GM21737 (cell line): ENCODE measurements around the gene KIF21B.

Source experiments
- ATAC-seq: cut with Tn5 transposase; IDR thresholded peaks from one replicate; pipeline ENCODE4 v1.9.1; 2021; ENCODE audit warnings: mild to moderate bottlenecking, moderate library complexity; ENCODE audit not compliant: unreplicated experiment

The KIF21B gene

DNA sequence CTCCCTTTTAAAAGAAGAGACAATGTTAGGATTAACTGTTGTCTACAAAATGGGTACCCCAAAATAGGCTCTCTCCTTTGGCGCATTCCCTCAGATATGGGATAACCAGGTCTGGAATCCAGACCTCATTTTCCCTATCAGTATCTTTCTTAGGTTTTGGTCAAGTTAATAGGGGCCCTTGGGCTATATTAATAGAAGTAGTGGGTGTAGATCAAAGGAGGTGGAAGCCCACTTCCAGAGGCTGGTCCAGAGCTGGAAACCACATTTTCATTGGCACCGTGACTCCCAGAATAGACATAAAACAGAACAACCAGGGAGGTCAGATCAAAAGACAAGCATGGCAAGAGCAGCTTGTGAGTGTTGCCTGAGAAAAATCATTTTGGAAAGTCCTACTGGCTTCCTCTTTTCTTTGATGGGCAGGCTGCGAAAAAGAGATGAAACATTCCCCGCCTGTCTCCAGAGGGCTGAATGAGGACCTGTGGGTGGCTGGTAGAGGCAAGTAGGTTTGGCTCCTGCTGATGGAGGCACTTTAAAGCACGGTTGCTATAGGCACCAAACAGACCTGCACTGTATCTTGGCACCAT, 25.8 kb upstream of the KIF21B start:
- no peak for ATAC-seq

DNA sequence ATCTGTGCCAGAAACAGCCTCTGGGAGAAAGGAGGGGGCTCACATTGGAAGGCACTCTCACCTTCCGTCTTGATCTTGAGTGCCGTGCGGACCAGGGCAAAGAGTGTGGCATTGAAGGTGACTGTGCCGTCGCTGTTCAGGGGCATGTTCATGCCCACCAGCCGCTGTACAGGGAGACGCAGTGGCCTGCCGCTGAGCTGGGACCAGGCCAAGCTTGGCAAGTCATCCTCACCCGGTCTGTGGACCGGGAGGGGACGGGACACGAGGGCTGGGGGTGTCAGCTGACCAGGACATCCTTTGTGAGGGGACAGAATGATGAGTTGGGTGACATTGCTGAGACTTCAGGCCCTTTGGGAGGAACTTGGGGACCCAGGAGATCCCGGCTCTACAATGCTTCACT, 25.0 kb upstream of the KIF21B start:
- ATAC-seq = no peak

DNA sequence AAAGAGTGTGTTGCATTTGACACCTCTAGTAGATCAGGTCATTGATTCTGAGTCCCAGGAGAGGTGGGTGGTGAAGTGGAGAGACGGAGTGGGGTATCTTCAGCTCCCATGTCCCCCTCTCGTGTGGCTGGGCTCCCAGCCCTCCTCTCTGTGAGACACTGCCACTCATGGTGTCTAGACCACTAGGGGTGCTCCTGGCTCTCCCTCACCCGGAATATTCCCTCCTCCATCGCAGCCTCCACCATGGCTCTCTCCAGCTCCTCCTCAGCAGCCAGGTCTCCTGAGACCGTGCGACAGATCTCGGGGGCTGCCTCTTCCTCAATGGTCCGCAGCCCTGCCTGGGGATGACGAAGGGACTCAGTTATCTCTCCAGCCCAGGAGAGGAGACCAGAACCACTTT, 20.6 kb upstream of the KIF21B start:
- ATAC-seq = no peak

DNA sequence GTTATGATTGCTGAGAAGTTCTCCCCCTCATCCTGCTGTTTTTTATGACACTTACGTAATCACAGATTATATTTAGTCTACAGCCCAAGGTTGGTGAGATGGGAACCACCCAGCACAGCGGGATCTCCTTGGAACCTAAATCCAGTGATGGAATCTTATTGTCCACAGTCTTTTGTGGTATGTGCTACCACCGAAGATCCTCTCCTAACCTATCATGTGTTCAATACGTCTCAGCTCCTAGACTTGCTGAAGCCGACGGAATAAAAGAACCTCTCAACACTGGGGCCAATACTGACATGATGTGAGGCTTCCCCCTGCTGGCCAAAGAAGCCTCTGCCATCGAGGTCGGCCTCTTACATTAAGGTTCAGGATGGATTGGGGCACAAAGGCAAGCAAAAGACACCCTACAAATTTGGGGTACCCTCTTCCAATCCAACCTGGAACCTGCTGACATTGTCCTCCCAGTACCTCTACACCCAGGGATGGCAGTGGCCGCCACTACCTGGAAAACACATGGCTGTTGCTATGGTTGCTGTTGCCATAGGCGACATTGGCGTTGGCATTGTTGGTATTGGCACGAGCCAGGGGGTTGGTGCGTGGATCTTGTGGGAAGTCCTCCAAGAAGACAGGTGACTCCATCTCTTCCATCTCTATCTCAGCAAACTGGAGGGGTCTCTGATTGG, 19.4 kb upstream of the KIF21B start:
- ATAC-seq = no peak

DNA sequence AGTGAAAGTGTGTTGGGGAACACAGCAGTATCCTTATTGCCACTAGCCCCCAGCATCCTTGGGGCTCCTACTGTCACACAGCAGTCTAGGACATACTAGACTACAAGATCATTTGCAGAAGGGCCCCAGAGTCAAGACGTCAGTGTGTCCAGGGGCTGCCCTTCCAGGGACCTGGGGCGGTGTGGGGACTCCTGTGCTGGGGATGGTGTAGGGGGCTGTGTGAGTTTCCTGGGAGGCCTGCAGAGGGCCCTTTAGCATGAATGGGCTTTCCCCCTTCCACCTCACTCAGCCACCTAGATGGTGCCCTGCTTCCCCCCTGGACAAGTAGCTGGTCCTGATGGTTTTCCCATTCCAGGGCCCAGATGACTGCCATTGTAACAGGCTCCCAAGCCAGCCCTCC, 17.5 kb upstream of the KIF21B start:
- ATAC-seq = no peak

DNA sequence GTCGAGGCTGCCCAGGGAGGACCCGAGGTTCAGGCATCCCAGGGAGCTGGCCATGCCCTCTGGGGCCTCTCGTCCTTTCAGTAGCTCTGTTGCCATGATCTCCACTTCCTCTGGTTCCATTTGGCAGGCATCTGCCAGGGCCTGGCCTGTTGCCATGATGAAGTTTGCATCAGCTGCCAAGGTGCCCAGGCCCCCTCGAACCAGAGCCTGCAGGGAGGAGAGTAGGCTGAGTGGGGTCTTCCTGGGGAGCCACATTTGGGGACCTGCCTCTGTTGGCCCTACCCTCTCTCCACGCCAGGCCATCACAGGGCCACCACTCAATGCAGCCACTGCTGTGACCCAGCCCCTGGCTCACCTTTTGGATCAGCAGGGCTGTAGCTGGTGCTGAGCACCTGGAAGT, 16.4 kb upstream of the KIF21B start:
- no peak for ATAC-seq

DNA sequence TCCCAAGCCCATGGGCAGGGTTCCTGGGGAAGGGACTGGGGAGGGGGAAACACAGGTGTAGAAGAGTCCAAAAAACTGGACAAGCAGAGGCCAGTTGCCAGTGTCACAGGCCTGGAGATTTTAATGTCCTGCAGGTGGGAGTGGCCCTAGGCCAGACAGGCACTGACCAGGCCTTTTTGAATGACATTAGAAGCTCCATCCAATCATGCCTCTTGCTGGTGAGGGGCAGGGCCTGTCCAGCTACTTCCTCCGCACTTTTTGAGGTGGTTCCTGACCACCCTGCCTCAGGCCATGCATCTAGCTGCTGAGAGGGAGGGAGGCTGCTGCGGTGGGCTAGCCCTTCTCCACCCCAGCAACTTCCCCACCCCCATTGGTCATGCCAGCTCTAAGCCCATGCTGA, 15.9 kb upstream of the KIF21B start:
- ATAC-seq = no peak

DNA sequence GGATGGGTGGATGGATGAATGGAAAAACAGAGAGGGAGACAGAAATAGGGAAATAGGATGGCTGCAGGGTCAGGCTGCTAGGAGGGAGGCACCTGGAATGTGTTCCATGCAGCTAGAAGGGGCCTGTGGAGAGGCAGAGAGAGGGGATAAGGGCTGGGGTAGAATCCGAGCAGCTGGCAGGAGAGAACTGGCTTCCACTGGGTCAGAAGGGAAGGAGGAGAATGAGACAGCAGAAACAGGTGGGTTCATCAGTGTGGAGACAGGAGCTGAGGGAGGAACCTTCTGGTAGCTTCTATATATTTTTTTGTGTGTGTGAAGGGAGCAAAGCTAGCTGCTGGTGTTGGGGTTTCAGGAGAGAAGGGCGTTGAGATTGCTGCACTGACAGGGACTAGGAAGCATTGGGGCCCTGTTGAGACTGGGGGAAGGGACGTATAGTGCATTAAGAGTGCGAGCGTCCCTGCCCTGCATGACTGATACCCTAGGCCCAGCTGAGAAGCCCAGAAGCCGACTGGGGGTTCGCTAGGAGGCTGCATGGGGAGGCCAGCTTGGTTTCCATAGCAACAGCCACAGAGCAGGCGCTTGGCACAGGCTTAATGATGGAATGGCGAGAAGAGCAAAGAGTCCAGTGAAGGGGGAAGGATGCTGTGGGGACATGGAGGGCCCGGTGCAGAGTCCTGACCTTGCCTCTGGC, 14.8 kb upstream of the KIF21B start:
- ATAC-seq = no peak

DNA sequence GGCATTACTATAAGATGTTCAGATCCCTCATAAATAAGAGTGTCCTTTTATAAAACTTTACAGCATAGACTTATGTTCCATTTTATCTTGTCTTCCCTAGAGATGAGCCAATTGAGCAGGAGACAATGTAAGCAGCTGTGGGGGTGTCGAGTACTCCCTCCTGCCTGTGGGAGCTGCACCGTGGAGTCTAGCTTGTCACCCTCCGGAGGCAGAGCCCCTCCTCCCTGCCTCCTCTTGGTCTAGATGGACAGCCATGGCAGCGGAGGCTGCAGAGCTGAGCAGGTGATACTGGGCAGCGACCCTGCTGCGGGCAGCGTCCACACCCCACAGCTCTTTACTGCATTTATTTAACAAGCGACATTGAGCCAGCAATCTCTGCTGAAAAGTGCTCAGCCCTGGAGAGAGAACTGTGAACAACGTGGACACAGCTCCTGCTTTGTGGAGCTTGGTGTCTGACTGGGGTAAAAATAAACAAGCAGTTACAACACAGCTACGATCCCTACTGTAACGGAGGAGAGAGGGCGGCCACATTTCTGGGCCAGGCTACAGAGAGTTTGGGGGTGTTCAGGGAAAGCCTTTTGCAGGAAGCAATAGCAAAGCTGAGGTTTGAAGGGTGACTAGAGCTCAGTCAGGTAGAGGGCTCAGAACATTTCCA, 12.8 kb upstream of the KIF21B start:
- no peak for ATAC-seq

DNA sequence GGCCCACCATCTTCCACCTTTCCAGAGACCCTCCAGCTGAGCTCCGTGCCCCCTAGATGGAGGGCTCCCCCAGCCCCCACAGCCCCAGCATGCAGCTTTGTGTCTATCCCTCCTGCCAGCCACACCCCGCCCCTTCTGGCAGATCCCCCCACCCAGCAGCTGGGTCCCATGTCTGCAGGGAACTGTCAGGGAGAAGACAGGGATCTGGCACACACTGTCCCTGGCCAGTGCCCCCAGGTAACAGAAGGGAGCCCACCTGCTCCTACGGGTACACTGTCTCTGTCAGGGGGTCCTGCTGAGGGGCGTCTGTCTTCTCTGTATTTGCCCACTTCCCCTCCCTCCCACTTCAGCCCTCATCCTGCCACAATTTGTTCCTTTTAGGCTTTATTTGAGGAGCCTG, 11.2 kb upstream of the KIF21B start:
- no peak for ATAC-seq

DNA sequence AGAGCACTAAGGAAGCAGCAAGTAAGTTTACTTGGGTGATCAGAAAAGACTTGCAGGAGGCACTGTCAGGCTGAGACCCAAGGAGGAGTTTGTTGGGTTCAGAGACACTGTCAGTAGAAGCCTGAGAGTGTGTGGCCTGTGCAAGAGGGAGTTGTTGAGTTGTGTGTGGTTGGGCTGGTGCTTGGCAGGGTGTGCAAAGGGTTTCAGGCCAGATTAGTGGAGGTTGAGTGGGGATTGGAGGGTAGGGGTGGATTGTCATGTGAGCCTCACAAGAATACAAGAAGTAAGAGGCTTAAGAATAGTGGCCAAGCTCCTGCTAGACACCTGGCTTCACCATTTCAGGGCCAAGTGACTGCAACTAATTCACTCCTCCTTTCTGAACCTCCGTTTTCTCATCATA, 8.9 kb upstream of the KIF21B start:
- ATAC-seq = no peak

DNA sequence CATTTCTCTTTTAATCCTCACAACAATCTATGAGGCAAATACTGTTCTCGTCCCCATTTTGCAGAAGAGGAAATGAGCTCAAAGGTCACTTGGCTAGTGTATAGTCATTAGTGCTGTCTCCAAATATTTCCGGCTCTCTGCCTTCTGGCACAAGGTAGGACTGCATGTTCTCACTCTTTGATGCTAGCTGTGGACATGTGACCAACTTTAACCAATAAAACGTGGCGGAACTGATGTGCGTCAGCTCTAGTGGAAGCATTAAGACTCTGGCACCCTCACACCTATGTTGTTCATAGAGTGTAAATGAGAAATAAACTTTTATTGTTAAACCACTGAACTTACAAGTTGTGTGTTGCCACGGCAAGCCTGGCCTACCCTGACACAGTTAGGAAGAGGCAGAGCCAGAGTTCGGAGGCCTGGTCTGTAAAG, 5.0 kb upstream of the KIF21B start:
- ATAC-seq = no peak

DNA sequence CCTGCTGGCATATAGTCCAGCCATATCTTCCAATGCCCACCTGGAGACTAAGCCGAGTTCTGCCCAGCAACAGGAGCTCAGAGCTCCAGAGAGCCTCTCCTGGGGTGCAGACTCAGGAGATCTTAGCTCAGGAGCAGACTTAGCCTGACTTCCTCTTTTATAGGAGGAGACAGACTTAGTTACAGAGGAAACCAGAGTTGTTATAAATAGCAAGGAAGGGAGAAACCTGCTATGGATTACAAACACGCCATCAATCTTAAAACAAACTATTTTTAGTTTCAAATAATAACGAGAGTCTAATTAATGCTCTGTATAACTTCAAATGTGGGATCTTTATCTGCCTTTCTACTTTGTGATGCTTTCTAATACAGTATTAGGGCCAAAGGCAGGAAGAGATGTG, 3.3 kb upstream of the KIF21B start:
- no peak for ATAC-seq

DNA sequence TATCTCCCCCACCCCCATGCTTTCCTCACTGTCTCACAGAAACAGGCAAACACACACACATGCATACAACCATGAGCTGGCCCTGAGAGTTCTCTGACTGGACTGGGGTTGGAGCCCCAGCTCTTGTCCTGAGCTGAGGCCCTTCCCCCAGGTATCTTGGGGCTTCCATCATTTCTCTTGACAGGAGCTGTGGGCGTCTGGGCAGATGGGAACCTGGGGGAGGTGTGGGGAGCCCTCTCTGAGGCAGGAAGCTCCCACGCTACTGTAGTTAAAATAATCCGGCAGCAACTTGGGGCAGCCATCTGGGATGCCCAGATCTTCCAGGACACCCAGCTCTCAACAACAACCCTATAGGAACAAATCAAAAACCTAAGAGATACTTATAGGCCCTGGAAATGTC, 2.7 kb upstream of the KIF21B start:
- no peak for ATAC-seq

DNA sequence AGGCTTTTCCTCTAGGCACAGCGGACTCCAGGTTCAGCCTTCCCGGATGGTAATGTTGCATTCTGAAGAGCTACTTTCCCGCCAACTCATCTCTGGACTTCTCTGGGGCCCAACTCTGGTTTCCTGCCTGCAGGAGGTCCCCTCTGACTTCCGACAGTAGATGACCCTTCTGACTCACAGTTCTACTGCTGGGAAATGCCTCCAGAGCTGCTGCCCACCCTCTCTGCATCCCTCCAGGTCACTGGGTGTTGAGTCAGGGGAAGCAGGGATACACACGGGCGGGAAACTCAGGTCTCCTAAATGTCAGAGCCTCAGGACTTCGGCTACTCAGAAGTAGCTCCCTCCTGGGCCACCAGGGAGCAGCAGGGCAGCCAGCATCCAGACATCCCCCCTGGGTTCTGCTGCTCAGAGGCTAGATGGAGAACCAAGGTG, 2.1 kb upstream of the KIF21B start:
- ATAC-seq = no peak

DNA sequence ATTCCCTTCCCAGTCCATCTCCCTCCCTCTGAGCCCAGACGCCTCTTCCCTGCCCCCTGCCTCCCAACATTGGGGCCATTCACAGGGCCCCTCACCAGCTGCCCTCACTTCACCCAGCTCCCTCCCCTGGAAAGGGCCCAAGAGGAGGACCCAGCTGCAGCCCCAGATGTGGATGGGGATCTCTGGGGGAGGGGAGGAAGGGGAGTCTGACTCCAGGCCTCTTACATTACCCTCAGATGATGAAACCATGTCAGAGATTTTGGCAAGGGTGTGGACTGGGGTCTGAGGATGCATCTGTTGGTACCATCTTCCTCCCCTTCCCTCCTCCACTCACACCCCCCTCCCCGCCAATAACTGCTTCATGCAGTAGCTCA, 1.1 kb upstream of the KIF21B start:
- no peak for ATAC-seq

DNA sequence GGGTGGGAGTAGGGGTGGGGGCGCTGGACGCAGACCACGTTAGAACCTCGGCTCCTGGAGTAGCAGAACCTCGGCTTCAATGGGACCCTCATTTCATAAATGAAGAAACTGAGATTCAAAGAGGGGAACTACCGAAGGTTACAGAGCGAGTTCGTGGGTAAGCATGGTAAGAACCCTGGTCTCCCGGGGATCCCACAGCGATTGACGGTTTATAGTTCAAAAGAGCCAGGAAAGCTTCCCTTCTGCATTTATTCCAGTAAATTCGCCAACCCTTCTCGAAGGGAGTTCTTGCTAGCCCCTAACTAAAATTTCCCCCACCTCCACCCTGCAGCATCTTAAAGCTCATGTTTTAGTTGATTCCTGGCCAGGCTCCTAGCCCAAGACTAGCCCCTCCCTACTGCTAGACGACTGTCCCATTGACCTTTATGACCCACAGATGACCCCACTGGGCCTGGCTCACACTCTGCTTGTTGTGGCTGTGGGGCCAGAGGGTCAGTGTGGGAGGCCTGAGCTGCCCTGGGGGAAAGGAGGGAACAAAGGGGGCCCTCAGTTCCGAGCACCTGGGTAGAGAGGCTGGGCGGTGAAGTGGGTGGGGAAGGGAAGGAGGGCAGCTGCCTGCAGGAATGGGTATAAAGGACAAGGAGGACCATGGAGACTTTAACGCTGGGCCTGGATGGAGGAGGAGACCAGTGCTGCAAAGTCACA, 558 bp upstream of the KIF21B start:
- no peak for ATAC-seq

DNA sequence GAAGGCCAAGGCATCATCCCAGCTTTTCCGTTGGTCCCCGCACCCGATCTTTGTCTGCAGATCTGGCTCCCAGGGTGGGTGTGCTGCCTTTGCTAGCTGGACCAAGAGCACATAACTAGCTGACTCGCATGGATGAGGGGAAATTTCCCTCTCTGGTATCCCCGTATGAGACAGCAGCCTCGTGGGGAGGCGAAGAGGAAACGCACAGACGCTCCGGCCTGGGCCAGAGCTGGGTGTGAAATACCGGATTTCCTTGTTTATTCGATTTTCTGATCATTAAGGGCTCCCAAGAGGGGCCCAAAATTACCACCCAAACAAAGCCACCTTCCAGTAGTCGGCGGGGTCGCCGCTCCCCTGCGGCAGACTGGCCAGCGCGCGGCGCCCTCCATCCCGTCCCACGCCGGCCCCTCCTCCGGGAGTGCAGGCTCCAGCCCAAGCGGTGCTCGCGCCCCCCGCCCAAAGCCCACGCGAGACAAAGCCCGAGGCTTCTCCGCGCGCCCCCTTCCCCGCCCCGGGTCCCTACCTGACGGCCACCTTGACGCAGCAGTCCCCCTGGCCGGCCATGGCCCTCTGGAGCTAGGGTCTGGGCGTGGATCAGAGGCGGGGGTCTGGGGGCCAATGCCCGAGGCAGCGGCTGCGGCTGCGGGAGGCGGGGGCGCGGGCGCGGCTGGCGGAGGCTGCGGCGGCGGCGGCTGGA, 546 bp downstream of the KIF21B start:
- no peak for ATAC-seq

DNA sequence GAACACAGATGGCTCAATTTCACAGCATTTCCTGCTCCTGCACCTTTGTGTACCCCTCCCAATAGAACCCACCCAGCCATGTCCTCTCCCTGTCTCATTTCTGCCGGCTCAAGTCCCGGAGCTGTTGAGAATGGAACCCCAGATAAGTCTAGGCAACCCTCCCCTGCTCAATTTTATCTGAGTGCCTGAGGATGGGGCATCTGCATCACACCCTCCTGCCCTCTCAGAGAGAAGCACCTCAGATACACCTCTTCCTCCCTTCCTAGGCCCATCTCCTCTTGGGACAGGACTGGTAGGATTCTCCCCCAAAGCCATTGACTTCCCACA, 1.1 kb downstream of the KIF21B start:
- ATAC-seq = no peak

DNA sequence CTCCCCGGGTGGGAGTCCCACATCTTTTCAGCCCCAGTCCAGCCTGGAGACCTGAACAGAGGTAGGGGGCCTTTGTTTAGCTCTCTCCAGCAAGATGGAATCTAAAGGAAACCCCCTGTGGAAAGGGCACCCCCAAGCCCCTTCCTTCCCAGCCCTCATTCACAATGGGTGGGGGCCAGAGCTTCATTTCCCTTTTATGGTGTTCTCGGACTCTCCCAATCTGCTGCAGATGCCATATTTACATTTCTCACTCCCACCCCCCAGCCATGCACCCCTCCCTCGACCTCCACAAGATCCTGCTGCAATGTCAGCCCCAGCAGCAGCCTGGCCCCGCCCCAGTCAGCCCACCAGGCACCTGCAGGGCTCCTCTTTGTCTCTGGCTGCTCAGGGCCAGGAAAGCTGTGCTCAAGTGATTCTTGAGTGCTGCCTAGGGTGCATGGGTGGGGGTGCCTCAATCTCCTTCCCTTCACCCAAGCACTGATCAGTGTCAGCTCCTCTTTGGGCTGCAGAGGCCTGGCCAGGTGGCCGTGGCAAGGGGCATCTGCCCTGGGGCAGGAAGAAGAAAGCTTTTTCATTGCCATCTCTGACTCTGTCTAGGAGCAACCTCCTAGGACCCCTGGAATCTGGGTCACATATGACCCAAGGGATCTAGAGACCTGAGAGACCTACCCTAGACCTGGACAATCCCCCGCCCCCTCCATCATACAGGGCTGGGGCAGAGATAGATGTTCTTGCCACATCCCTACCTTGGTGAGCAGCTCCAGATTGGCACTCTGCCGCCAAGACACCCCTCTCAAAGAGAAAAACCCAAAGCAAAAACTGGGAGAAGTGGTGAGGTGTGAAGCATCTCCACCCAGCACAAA, 1.7 kb downstream of the KIF21B start:
- no peak for ATAC-seq
